ENCODE measurements around the gene MPZL1.

- TF ChIP-seq ZNF70 (CRISPR knock-in tag; IDR thresholded peaks at IDR 0.05) (no peak), ZFP3 (CRISPR knock-in tag; IDR thresholded peaks at IDR 0.05) (no peak)
Measured at GRCh38 chr1:167832693-167833092, 110.9 kb downstream of the MPZL1 start.
